Lower lobe of right lung (tissue), 2 donors: ENCODE results near the gene PTPN6. TPM values are rescaled to one million over a fixed set of nuclear protein-coding genes. Genes with fewer than 3 reads are reported as not detected.

Experiments
- ATAC-seq, 2 donors: fragments of 200-7000 bp; cut with Tn5 transposase; one replicate each; pipeline ENCODE4 v1.9.1; 2020 to 2022; ENCODE audit warnings: mild to moderate bottlenecking in 2 of 2, moderate library complexity in 2 of 2
- DNase-seq: peaks from one replicate; pipeline ENCODE4 v3.0.0-alpha.2; 2020
- H3K27ac ChIP-seq: fragments of 200-600 bp; one replicate; pipeline ENCODE4 v1.8.0; 2022
- H3K27me3 ChIP-seq: fragments of 200-600 bp; one replicate; pipeline ENCODE4 v1.8.0; 2022; ENCODE audit warnings: low read depth
- H3K36me3 ChIP-seq: fragments of 200-600 bp; one replicate; pipeline ENCODE4 v1.8.0; 2022; ENCODE audit warnings: mild to moderate bottlenecking
- H3K4me1 ChIP-seq: fragments of 200-600 bp; one replicate; pipeline ENCODE4 v1.8.0; 2022
- H3K4me3 ChIP-seq: fragments of 200-600 bp; one replicate; pipeline ENCODE4 v1.8.0; 2022; ENCODE audit warnings: mild to moderate bottlenecking
- H3K9me3 ChIP-seq: fragments of 200-600 bp; one replicate; pipeline ENCODE4 v1.8.0; 2022
- CTCF ChIP-seq: fragments of 200-600 bp; IDR thresholded peaks from one replicate; pipeline ENCODE4 v1.8.0; 2022; ENCODE audit warnings: antibody characterized with exemption, mild to moderate bottlenecking
- intact Hi-C: fragments of 100-400 bp; cut with DNase I; formaldehyde crosslinking; loops from one replicate; pipeline ENCODE4 v1.11.0; 2022
- total RNA-seq: library from RNA; stranded (reverse); fragmentation: NEBNext Ultra II Directional; extraction: Animal tissue kit (Norgen Biotek cat#: 25700); gene quantifications from one replicate; pipeline ENCODE4 v1.2.1, GENCODE V29; 2021
- donor health status: DM: no; HTN: yes; CAD: no; lungs with severe emphysema.

The PTPN6 gene
- total RNA-seq, 1 donor from 2014 or later, result 209 TPM

GRCh38 chr12:6934110-6934509, 17.0 kb upstream of the PTPN6 start:
- no peak for DNase-seq
- peaks cover 83% of the 10 kb centered on the region for H3K4me1 ChIP-seq
- ATAC-seq, result no peak
- H3K36me3 ChIP-seq, result peaks cover 40% of the 10 kb centered on the region
- H3K27ac ChIP-seq, result no peak overlapping the region
- H3K27me3 ChIP-seq, result no peaks in the 10 kb centered on the region
- H3K4me3 ChIP-seq, result no peak overlapping the region
- TF ChIP-seq CTCF, result no peak
- intact Hi-C loops, result no loop called here
- H3K9me3 ChIP-seq, result no peaks in the 10 kb centered on the region

GRCh38 chr12:6935371-6936193, 15.6 kb upstream of the PTPN6 start:
- no peak for TF ChIP-seq CTCF
- no peak for DNase-seq
- Histone ChIP-seq H3K27me3 (no peaks in the 10 kb centered on the region), H3K36me3 (peaks cover 53% of the 10 kb centered on the region), H3K4me1 (peaks cover 72% of the 10 kb centered on the region), H3K4me3 (no peak overlapping the region), H3K9me3 (no peaks in the 10 kb centered on the region), H3K27ac (no peak overlapping the region)
- no peak for ATAC-seq
- intact Hi-C loops, result no loop called here

GRCh38 chr12:6936194-6936635, 14.9 kb upstream of the PTPN6 start:
- no peaks in the 10 kb centered on the region for H3K9me3 ChIP-seq
- ATAC-seq, result no peak
- peaks cover 59% of the 10 kb centered on the region for H3K36me3 ChIP-seq
- H3K27me3 ChIP-seq, result no peaks in the 10 kb centered on the region
- peaks cover 67% of the 10 kb centered on the region for H3K4me1 ChIP-seq
- intact Hi-C loops, result no loop called here
- no peak for TF ChIP-seq CTCF
- DNase-seq, result no peak
- no peak overlapping the region for H3K4me3 ChIP-seq
- peak overlapping the region; percentile 92 for H3K27ac ChIP-seq

GRCh38 chr12:6936636-6937480, 14.3 kb upstream of the PTPN6 start:
- Histone ChIP-seq H3K9me3 (no peaks in the 10 kb centered on the region), H3K27me3 (no peaks in the 10 kb centered on the region), H3K4me3 (peak overlapping the region; percentile 69), H3K36me3 (peaks cover 65% of the 10 kb centered on the region), H3K27ac (peak overlapping the region; percentile 92), H3K4me1 (peaks cover 69% of the 10 kb centered on the region)
- no peak for DNase-seq
- intact Hi-C loops, result no loop called here
- no peak for TF ChIP-seq CTCF
- peak; percentile 2 to 9 for ATAC-seq

GRCh38 chr12:6937481-6938352, 13.4 kb upstream of the PTPN6 start:
- DNase-seq, result peak; percentile 96
- TF ChIP-seq CTCF, result peak; percentile 94
- peak; percentile 96 for ATAC-seq
- Histone ChIP-seq H3K27ac (peak overlapping the region; percentile 92), H3K27me3 (no peaks in the 10 kb centered on the region), H3K4me1 (peaks cover 65% of the 10 kb centered on the region), H3K9me3 (no peaks in the 10 kb centered on the region), H3K4me3 (peak overlapping the region; percentile 69), H3K36me3 (peaks cover 62% of the 10 kb centered on the region)
- intact Hi-C loops, result no loop called here
